ENCODE measurements around the gene CSK. TPM values are rescaled to one million over a fixed set of nuclear protein-coding genes. Genes with fewer than 3 reads are reported as not detected.
A peak's percentile ranks its signal among the peaks of the same experiment; 100 is the strongest.

Gene CSK
- total and polyA plus RNA-seq, 2 experiments from 2014 or later = 16.9 to 19.1 TPM

GRCh38 chr15:74789171-74789631, 7.3 kb downstream of the CSK start:
- Histone ChIP-seq H3K9me3 (ENCODE audit: low read depth) (no peaks in the 10 kb centered on the region), H3K36me3 (replicated peaks; ENCODE audit: insufficient read depth, low read depth) (no peaks in the 10 kb centered on the region), H3K79me2 (peaks cover 96% of the 10 kb centered on the region), H3K9me2 (replicated peaks; ENCODE audit: insufficient read depth) (no peaks in the 10 kb centered on the region), H2AFZ (no peak overlapping the region), H3K27ac (no peak overlapping the region), H3K4me3 (no peak overlapping the region), H4K20me1 (ENCODE audit: insufficient read depth, poor library complexity, severe bottlenecking) (peaks cover 84% of the 10 kb centered on the region), H3K4me1 (ENCODE audit: insufficient read depth) (peaks cover 32% of the 10 kb centered on the region), H3K27me3 (no peaks in the 10 kb centered on the region), H3K4me2 (peak overlapping the region; percentile 67)
- WGBS (ENCODE audit: low lambda C conversion rate, missing lambda C conversion rate) = 77% methylated on average over 14 of the region's 14 CpGs
- TF ChIP-seq EZH2phosphoT487 (IDR thresholded peaks at IDR 0.05; ENCODE audit: low read depth, severe bottlenecking, unreplicated experiment) (no peak), CTCF (IDR thresholded peaks at IDR 0.05; ENCODE audit: poor library complexity) (no peak), EZH2 (IDR thresholded peaks at IDR 0.05; ENCODE audit: borderline replicate concordance) (no peak)
- peak; percentile 47 for DNase-seq (ENCODE audit: low spot score)

GRCh38 chr15:74789741-74790079, 7.8 kb downstream of the CSK start:
- DNase-seq (ENCODE audit: low spot score) = no peak
- H4K20me1 ChIP-seq (ENCODE audit: insufficient read depth, poor library complexity, severe bottlenecking) = peaks cover 79% of the 10 kb centered on the region
- H3K27me3 ChIP-seq = no peaks in the 10 kb centered on the region
- H3K9me2 ChIP-seq (replicated peaks; ENCODE audit: insufficient read depth) = no peaks in the 10 kb centered on the region
- H3K9me3 ChIP-seq (ENCODE audit: low read depth) = no peaks in the 10 kb centered on the region
- whole genome bisulfite sequencing (ENCODE audit: low lambda C conversion rate, missing lambda C conversion rate) = 76% methylated on average over 3 of the region's 3 CpGs
- no peaks in the 10 kb centered on the region for H3K36me3 ChIP-seq (replicated peaks; ENCODE audit: insufficient read depth, low read depth)
- H3K79me2 ChIP-seq = peaks cover 95% of the 10 kb centered on the region
- peak overlapping the region; percentile 69 for H3K27ac ChIP-seq
- peak overlapping the region; percentile 67 for H3K4me2 ChIP-seq
- peaks cover 30% of the 10 kb centered on the region for H3K4me1 ChIP-seq (ENCODE audit: insufficient read depth)
- H2AFZ ChIP-seq = no peak overlapping the region
- no peak overlapping the region for H3K4me3 ChIP-seq
- no peak for TF ChIP-seq CTCF (IDR thresholded peaks at IDR 0.05; ENCODE audit: poor library complexity)
- TF ChIP-seq EZH2phosphoT487 (IDR thresholded peaks at IDR 0.05; ENCODE audit: low read depth, severe bottlenecking, unreplicated experiment) = no peak
- TF ChIP-seq EZH2 (IDR thresholded peaks at IDR 0.05; ENCODE audit: borderline replicate concordance) = no peak

GRCh38 chr15:74790080-74790916, 8.4 kb downstream of the CSK start:
- no peak for TF ChIP-seq CTCF (IDR thresholded peaks at IDR 0.05; ENCODE audit: poor library complexity)
- TF ChIP-seq EZH2phosphoT487 (IDR thresholded peaks at IDR 0.05; ENCODE audit: low read depth, severe bottlenecking, unreplicated experiment) = no peak
- no peak for TF ChIP-seq EZH2 (IDR thresholded peaks at IDR 0.05; ENCODE audit: borderline replicate concordance)
- H2AFZ ChIP-seq = no peak overlapping the region
- WGBS (ENCODE audit: low lambda C conversion rate, missing lambda C conversion rate) = 83% methylated on average over 15 of the region's 15 CpGs
- no peak overlapping the region for H3K4me3 ChIP-seq
- peak overlapping the region; percentile 69 for H3K27ac ChIP-seq
- peaks cover 95% of the 10 kb centered on the region for H3K79me2 ChIP-seq
- peaks cover 77% of the 10 kb centered on the region for H4K20me1 ChIP-seq (ENCODE audit: insufficient read depth, poor library complexity, severe bottlenecking)
- peaks cover 30% of the 10 kb centered on the region for H3K4me1 ChIP-seq (ENCODE audit: insufficient read depth)
- no peaks in the 10 kb centered on the region for H3K36me3 ChIP-seq (replicated peaks; ENCODE audit: insufficient read depth, low read depth)
- no peaks in the 10 kb centered on the region for H3K9me3 ChIP-seq (ENCODE audit: low read depth)
- no peaks in the 10 kb centered on the region for H3K9me2 ChIP-seq (replicated peaks; ENCODE audit: insufficient read depth)
- peak; percentile 49 for DNase-seq (ENCODE audit: low spot score)
- H3K4me2 ChIP-seq = peak overlapping the region; percentile 67
- no peaks in the 10 kb centered on the region for H3K27me3 ChIP-seq

Measured in hepatocyte (in vitro differentiated cells).